Ovary (tissue), 3 donors: ENCODE results near the gene CEP78.

Experiments used
- EP300 ChIP-seq: sonication (generic); formaldehyde crosslinking; IDR thresholded peaks from one replicate; pipeline ENCODE4 v1.6.1; 2017; ENCODE audit warnings: antibody characterized with exemption
- POLR2A ChIP-seq: fragments of 450-650 bp; IDR thresholded peaks from one replicate; pipeline ENCODE4 v1.6.1; 2017; ENCODE audit warnings: antibody characterized with exemption, mild to moderate bottlenecking, moderate library complexity
- TF ChIP-seq, protein P1 (sequence below), 3 donors: fragments of 450-650 bp in 2 of 3; fragments of 200-600 bp in 1 of 3; IDR thresholded peaks; one replicate each; pipeline versions ENCODE4 v1.5.1 to v1.8.0; 2016 to 2022; ENCODE audit warnings: antibody characterized with exemption in 3 of 3, mild to moderate bottlenecking in 1 of 3
- donor health status: DM: no; HTN: no; CAD: no.

DNA sequence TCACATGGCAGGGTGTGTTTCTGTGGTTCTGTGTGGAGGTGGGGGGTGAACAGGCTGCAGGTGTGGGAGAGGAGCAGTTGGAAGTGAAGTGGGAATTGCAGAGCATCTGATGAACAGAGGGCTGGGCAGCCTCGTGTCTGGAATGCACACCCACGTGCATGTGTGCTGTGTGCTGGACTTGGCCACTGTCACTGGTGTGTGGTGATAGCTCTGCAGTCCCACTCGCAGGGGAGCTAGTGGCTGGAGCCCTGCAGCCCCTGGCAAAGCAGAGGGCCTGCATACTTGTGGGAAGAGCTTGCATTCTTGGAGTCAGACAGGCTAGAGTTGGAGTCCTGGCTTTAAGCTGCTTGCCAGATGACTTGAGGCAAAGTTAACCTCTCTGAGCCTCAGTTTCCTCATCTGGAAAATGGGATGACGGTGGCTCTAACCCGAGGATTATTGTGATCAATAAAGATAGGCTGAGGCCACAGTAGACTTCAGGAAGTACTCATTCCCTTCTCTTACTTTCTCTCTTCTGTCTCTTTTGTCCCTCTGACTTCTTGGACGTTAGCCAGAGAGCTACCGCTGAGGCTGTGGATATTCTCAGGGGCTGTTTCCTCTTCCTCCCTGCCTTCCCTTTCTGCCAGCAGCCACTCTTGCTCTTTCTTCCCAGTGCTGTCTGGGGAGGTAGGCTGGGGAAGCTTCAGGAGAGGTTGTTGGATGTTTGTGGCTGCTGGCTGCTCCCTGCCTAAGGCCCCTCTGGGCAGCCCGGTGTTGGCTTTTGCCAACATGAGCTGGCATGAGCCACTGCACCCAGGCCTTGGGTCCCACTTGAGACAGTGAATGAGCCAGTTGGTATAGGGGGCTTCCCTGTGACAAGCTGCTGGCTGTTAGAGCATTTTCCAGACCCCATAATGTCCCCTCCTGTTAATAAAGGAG lies 79.3 kb downstream of the CEP78 start:
- no peak for TF ChIP-seq POLR2A
- TF ChIP-seq, protein P1, sequence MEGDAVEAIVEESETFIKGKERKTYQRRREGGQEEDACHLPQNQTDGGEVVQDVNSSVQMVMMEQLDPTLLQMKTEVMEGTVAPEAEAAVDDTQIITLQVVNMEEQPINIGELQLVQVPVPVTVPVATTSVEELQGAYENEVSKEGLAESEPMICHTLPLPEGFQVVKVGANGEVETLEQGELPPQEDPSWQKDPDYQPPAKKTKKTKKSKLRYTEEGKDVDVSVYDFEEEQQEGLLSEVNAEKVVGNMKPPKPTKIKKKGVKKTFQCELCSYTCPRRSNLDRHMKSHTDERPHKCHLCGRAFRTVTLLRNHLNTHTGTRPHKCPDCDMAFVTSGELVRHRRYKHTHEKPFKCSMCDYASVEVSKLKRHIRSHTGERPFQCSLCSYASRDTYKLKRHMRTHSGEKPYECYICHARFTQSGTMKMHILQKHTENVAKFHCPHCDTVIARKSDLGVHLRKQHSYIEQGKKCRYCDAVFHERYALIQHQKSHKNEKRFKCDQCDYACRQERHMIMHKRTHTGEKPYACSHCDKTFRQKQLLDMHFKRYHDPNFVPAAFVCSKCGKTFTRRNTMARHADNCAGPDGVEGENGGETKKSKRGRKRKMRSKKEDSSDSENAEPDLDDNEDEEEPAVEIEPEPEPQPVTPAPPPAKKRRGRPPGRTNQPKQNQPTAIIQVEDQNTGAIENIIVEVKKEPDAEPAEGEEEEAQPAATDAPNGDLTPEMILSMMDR (IDR thresholded peaks at IDR 0.05): no peak
- no peak for TF ChIP-seq EP300
